ENCODE measurements around the gene GLRX5.

The GLRX5 gene

GRCh38 chr14:95534299-95535225 lies at the start of gene GLRX5:
GLRX5 (plus strand) TSS chr14:95535050; CDS start chr14:95535090, 40 bp downstream.
- peak; percentile 99 to 100 for DNase-seq

GRCh38 chr14:95485222-95485819 lies 49.5 kb upstream of the GLRX5 start:
- DNase-seq: no peak

DNA sequence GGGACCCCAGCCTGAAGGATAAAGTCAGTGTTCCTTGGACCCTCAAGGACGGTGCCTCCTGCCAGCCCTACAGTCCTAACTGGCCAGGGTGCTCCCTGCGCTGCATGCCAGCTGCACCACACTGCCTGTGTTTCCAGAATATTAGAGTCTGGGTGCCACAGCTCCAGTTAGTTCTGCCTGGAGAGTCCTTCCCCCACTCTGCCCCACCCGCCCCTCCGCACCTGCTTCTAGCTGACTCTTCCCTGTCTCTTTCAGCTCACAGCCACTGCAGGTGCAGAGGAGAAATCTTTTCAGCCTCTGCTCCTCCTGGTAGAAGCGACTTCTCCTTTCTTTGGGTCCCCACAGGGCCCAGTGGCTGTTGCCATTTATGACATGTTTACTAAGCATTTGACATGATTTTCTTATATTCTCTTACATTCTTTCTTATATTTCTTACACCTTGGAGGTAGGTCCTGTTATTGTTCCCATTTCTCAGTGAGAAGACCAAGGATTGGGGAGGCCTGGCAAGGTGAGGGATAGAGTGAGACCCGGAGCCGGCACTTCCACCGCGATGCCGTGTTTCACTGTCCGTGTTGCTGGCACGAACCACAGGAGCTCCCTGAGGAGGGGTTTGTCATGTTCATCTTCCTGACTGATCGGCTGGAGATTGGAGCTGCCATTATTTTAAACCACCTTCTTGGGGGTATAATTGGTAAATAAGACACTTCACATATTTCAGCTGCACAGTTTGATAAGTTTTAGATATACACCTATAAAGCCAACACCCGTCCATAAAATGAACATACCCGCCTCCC lies 47.8 kb upstream of the GLRX5 start:
- DNase-seq: peak; percentile 37 to 73

- DNase-seq: peak; percentile 45 to 56
Measured at GRCh38 chr14:95487669-95488084, 47.2 kb upstream of the GLRX5 start.

DNA sequence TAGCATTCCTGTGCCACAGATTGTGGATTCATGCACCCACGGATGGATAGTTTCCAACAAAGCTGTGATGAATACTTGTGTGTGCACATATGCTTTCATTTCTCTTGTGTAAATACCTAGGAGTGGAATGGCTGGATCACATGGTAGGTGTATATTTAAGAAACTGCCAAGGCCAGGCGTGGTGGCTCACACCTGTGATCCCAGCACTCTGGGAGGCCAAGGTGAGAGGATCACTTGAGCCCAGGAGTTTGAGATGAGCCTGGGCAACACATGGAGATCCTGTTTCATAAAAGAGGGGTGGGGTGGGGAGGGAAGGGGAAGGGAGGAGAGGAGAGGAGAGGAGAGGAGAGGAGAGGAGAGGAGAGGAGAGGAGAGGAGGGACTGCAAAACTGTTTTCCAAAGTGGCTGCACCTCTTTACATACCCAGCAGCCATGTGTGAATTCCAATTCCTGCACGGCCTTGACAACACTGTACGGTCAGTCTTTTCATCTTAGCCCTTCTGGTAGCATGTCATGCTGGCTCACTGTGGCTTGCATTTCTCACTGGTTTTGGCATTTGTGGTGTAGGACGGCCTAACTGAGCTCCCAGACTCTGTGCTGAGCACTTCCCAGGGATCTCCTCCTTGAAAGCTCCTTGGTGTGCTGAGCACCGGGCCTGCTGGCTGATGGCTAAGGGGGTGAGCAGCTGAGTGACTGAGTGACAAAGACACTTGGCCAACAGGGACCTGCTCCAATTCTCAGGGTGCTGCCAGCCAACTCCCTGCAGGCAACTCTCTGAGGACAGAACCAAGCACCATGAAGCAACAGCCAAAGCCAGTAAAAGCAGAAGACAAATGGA lies 46.3 kb upstream of the GLRX5 start:
- no peak for DNase-seq

DNA sequence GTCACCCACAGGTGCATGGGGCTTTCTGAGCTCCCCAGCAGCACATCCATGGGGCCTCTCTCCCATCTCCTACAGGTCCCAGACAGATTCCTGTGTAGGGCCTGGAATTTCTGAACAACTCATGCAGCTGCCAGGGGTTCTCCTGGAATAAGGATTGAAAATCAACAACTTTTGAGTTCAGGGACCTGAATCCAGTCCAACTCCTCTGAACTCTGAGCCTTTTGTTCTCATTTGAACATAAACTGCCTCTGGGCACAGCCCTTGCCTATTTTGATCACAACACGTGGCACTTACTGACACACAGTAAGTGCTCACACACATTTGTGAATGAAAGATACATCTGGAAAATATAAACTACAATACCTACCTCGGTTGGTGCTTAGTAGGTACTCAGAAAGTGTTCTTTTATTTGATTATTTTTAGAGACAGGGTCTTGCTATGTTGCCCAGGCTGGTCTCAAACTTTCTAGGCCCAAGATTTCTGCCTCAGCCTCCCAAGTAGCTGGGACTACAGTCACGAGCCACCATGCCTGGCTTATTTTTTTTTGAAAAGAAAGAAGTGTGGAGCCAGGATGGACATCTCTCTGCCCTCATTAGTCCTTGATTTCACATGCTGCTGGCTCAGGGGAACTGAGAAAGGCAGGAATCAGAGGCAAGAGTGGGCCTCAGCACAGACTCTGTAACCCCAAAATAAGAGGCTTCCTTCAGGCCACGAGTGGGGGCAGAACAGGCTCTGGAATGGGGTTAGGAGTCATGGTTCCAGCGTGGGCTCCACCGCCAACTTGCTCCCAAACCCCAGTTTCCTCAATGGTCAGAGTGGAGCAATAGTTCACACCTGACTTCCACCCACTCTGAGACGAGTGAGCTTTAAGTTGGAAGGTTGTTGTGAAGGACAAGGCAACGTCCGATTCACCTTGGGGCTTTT lies 45.4 kb upstream of the GLRX5 start:
- DNase-seq: no peak

DNA sequence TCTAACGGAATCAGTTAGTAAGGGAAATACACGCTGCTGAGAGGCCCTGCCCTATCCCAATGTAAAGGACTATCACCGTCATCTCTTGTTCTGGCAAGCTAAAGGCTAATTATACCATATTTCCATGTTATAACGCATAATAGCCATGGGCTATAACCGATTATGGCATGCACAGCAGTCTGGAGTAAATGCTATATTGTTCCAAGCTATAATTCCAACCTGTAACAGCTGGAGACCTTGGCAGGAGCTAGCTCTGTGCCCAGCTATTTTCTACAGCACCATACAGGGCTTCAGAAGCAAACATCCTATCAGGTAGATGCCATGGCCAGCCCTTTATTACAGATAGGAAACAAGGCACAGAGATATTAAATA lies 44.7 kb upstream of the GLRX5 start:
- DNase-seq: peak; percentile 85 to 91

GRCh38 chr14:95490727-95491451 lies 44.0 kb upstream of the GLRX5 start:
- peak in 1 of 2 experiments; percentile 57 for DNase-seq

GRCh38 chr14:95491936-95492608 lies 42.8 kb upstream of the GLRX5 start:
- no peak for DNase-seq

- no peak for DNase-seq
Measured at GRCh38 chr14:95493503-95493902, 41.3 kb upstream of the GLRX5 start.

- DNase-seq: no peak
Measured at GRCh38 chr14:95493976-95494375, 40.9 kb upstream of the GLRX5 start.

DNA sequence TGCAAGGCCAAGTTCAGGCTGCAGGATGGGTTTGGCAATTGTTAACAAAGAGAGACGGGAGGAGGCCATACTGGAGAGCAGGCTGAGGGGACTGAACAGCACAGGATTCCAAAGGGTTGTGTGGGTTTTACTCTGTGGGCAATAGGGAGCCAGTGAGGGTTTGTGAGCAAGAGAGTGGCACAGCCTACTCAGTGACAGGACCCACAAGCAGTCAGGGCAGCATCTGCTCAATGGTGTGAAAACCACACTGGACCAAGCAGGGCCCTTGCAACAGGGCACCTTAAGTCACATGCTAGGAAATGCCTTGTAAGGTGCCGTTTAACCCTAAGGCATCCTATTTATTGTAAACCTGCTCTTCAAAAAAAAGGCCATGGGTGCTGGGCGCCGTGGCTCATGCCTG lies 40.4 kb upstream of the GLRX5 start:
- DNase-seq: no peak

DNA sequence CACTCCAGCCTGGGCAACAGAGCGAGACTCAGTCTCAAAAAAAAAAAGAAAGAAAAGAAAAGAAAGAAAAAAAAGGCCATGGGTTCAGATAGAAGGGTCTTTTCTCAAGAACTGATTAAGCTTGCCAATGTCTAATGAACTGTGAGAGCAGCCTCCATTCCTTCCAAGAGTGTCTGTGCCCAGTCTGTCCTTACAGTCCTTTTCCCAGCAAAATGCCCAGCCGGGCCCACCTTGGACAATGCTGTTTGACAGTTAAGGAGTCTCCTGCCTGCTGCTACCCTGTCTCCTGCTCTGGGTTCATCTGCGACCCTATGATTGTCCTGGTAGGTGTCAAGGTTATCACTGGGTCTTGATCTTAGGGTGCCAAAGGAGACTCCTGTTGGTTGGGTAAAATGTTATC lies 39.8 kb upstream of the GLRX5 start:
- no peak for DNase-seq

DNA sequence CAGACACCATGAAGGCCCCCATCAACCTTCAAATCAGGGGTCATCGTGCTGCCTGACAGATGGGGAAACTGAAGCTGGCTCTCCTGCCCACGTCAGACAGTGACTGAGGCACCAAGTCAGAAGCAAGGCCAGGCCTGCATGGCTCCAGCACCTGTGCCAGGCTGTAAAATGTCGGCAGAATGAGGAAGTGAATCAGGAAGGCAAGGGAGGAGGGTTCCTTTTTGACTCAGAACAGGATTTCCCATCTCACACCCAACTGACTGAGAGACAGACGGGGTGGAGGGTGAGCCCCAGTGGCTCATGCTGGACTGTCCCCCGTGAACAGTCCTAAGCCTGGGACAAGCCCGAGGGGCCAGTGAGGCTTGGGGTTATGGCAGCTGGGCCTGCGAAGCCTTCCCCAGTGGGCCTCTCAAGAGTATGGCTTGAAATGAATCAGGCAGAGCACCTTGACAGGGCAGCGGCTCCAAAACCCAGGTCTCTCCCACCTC lies 39.3 kb upstream of the GLRX5 start:
- no peak for DNase-seq

- DNase-seq: no peak
Measured at GRCh38 chr14:95496111-95496681, 38.7 kb upstream of the GLRX5 start.

DNA sequence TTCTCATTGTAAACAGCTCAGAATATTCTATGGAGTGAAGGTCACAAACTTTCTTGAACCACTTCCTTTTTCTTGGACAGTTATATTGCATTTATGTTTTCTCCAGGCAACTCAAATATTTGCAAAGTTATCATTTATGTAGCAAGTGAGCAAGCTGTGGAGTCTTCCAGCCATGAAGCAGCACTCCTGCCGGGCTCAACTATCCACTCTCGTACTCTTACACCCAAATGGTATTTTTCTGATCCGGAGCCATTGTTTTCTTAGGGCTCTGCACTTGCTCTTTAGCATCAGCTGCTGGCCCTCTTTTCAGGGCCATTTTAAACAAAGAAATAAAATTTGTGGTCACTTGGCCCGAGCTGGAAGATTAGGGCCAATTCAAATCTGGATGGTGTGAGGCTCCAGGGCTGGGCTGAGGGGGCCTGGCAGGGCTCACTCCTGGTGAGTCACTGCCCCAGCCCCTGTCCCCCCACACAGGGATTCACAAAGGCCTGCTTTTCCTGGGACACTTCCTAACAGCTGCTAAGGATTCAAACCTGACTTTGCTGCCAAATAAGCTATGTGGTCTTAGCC lies 38.1 kb upstream of the GLRX5 start:
- DNase-seq: no peak

- no peak for DNase-seq
Measured at GRCh38 chr14:95497561-95498011, 37.3 kb upstream of the GLRX5 start.

GRCh38 chr14:95498622-95499353 lies 36.1 kb upstream of the GLRX5 start:
- DNase-seq: no peak
